GM12892 (cell line): ENCODE results near the gene ARL8A.

Experiments
- POLR2A ChIP-seq: IDR thresholded peaks from 2 replicates; pipeline ENCODE4 v1.6.1; 2011; ENCODE audit warnings: low read depth, low read length, control low read depth
- TAF1 ChIP-seq: IDR thresholded peaks from 2 replicates; pipeline ENCODE4 v1.6.1; 2011; ENCODE audit warnings: low read depth, mild to moderate bottlenecking, control low read depth, low read length, borderline replicate concordance

DNA sequence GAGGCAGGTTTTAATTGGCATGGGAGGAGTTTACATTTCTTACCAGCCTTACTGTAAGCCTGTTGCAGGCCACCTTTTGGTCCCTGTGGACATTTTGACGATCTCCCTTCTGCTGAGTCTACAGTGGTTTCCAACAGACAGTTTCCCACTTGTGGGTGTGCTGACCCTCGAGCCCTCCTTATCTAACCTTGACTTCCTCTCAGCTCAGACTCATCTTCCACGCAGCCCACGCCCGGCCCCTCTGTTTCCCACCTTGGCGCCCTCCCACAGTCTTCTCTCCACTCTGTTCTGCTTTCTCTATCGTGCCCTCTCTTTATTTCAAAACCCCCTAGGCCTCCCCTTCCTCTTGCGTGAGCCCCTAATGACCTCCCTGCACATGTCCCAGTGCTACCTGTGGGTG lies 6.1 kb upstream of the ARL8A start:
- TF ChIP-seq POLR2A: no peak
- no peak for TF ChIP-seq TAF1
